Suprapubic skin (tissue), 4 donors: ENCODE measurements around the gene NRXN3. TPM values are rescaled to one million over a fixed set of nuclear protein-coding genes. Genes with fewer than 3 reads are reported as not detected.

Experiments used
- DNase-seq, 2 donors: peaks; one replicate each; pipeline ENCODE4 v3.0.0-alpha.2; 2019; ENCODE audit warnings: low spot score in 2 of 2
- H3K27ac ChIP-seq: fragments of 200-600 bp; sonication (generic); one replicate; pipeline ENCODE4 v1.5.1; 2019
- H3K27me3 ChIP-seq: fragments of 200-600 bp; sonication (generic); one replicate; pipeline ENCODE4 v1.5.1; 2019
- H3K36me3 ChIP-seq: fragments of 200-600 bp; sonication (generic); one replicate; pipeline ENCODE4 v1.5.1; 2019
- H3K4me1 ChIP-seq: fragments of 200-600 bp; sonication (generic); one replicate; pipeline ENCODE4 v1.5.1; 2019
- H3K4me3 ChIP-seq: fragments of 200-600 bp; sonication (generic); one replicate; pipeline ENCODE4 v1.5.1; 2019; ENCODE audit warnings: mild to moderate bottlenecking
- H3K9me3 ChIP-seq: fragments of 200-600 bp; sonication (generic); one replicate; pipeline ENCODE4 v1.5.1; 2019
- CTCF ChIP-seq, 2 donors: fragments of 200-600 bp in 1 of 2; fragments of 450-650 bp in 1 of 2; sonication (generic) in 1 of 2; IDR thresholded peaks; one replicate each; pipeline ENCODE4 v1.5.1; 2016 to 2019; ENCODE audit warnings: antibody characterized with exemption in 2 of 2, mild to moderate bottlenecking in 1 of 2, moderate library complexity in 1 of 2
- EP300 ChIP-seq: sonication (generic); formaldehyde crosslinking; IDR thresholded peaks from one replicate; pipeline ENCODE4 v1.6.1; 2017; ENCODE audit warnings: antibody characterized with exemption
- POLR2A ChIP-seq, 2 donors: fragments of 450-650 bp; IDR thresholded peaks; one replicate each; pipeline ENCODE4 v1.6.1; 2017; ENCODE audit warnings: antibody characterized with exemption in 2 of 2, mild to moderate bottlenecking in 2 of 2, moderate library complexity in 2 of 2
- POLR2AphosphoS5 ChIP-seq, 3 donors: sonication (generic); formaldehyde crosslinking; IDR thresholded peaks; one replicate each; pipeline ENCODE4 v1.6.1; 2017; ENCODE audit warnings: antibody characterized with exemption in 3 of 3
- WGBS: methylation state at CpG from one replicate; pipeline ENCODE4 v1.1.5; 2018; 5-methylcytosine and 5-hydroxymethylcytosine counted together
- total RNA-seq, 4 donors: library from RNA; depleted of rRNA; stranded (reverse); fragments of >200 nt; gene quantifications; one replicate each; pipeline ENCODE4 v1.1.0, GENCODE V29; 2016

Gene NRXN3
- total RNA-seq, 4 donors from 2014 or later, result 0.79 to 4.3 (median 3.3) TPM

- Histone ChIP-seq H3K36me3 (no peaks in the 10 kb centered on the region), H3K4me3 (no peak overlapping the region), H3K4me1 (no peaks in the 10 kb centered on the region), H3K27me3 (no peaks in the 10 kb centered on the region), H3K9me3 (no peaks in the 10 kb centered on the region), H3K27ac (no peak overlapping the region)
- 61% methylated on average over 2 of the region's 2 CpGs for WGBS
- TF ChIP-seq CTCF (IDR thresholded peaks at IDR 0.05), result no peak
- TF ChIP-seq POLR2A (IDR thresholded peaks at IDR 0.05), result no peak
- no peak for TF ChIP-seq EP300
- no peak for TF ChIP-seq POLR2AphosphoS5 (IDR thresholded peaks at IDR 0.05)
- DNase-seq, result no peak
These were observed 1235.3 kb downstream of the NRXN3 start for GRCh38 chr14:79405512-79405910.

- Histone ChIP-seq H3K36me3 (no peaks in the 10 kb centered on the region), H3K27me3 (no peaks in the 10 kb centered on the region), H3K4me1 (no peaks in the 10 kb centered on the region), H3K27ac (no peak overlapping the region), H3K4me3 (no peak overlapping the region), H3K9me3 (no peaks in the 10 kb centered on the region)
- 60% methylated on average over 2 of the region's 2 CpGs for WGBS
- TF ChIP-seq POLR2AphosphoS5 (IDR thresholded peaks at IDR 0.05) (no peak), POLR2A (IDR thresholded peaks at IDR 0.05) (no peak)
- DNase-seq, result no peak
These were observed 1237.4 kb downstream of the NRXN3 start for GRCh38 chr14:79407572-79407971.

- 90% methylated on average over 1 of the region's 1 CpG for WGBS
- Histone ChIP-seq H3K27me3 (no peaks in the 10 kb centered on the region), H3K36me3 (no peaks in the 10 kb centered on the region), H3K27ac (no peak overlapping the region), H3K4me3 (no peak overlapping the region), H3K4me1 (no peaks in the 10 kb centered on the region), H3K9me3 (no peaks in the 10 kb centered on the region)
- no peak for TF ChIP-seq CTCF (IDR thresholded peaks at IDR 0.05)
- no peak for DNase-seq
These were observed 1238.5 kb downstream of the NRXN3 start for GRCh38 chr14:79408696-79409095.

GRCh38 chr14:79411403-79412174, 1241.4 kb downstream of the NRXN3 start:
- no peak overlapping the region for H3K27ac ChIP-seq
- H3K4me3 ChIP-seq, result no peak overlapping the region
- H3K36me3 ChIP-seq, result no peaks in the 10 kb centered on the region
- no peaks in the 10 kb centered on the region for H3K4me1 ChIP-seq
- 75% methylated on average over 3 of the region's 3 CpGs for WGBS
- no peak for DNase-seq
- TF ChIP-seq POLR2A (IDR thresholded peaks at IDR 0.05) (no peak), EP300 (no peak), CTCF (IDR thresholded peaks at IDR 0.05) (no peak), POLR2AphosphoS5 (IDR thresholded peaks at IDR 0.05) (no peak)
- H3K27me3 ChIP-seq, result no peaks in the 10 kb centered on the region
- no peaks in the 10 kb centered on the region for H3K9me3 ChIP-seq

- no peak overlapping the region for H3K27ac ChIP-seq
- H3K36me3 ChIP-seq, result no peaks in the 10 kb centered on the region
- WGBS, result 72% methylated on average over 2 of the region's 2 CpGs
- no peaks in the 10 kb centered on the region for H3K4me1 ChIP-seq
- no peaks in the 10 kb centered on the region for H3K9me3 ChIP-seq
- DNase-seq, result no peak
- no peaks in the 10 kb centered on the region for H3K27me3 ChIP-seq
- TF ChIP-seq POLR2A (IDR thresholded peaks at IDR 0.05), result no peak
- no peak for TF ChIP-seq EP300
- TF ChIP-seq CTCF (IDR thresholded peaks at IDR 0.05), result no peak
- TF ChIP-seq POLR2AphosphoS5 (IDR thresholded peaks at IDR 0.05), result no peak
- no peak overlapping the region for H3K4me3 ChIP-seq
These were observed 1242.6 kb downstream of the NRXN3 start for GRCh38 chr14:79412822-79413221.
